Keratinocyte (primary cell): ENCODE measurements around the gene VAT1.

ENCODE experiments used
- EZH2 ChIP-seq: IDR thresholded peaks from one replicate; pipeline ENCODE4 v1.6.1; 2012; ENCODE audit warnings: inconsistent platforms, mild to moderate bottlenecking, low read length, moderate library complexity
- TF ChIP-seq, protein P1 (sequence below), 3 experiments: IDR thresholded peaks in 1 of 3; conservative IDR thresholded peaks in 1 of 3; optimal IDR thresholded peaks in 1 of 3; 2 replicates in 2 of 3; 3 replicates in 1 of 3; pipeline versions ENCODE3 to v1.5.1; 2011; ENCODE audit warnings: low read length in 3 of 3, mild to moderate bottlenecking in 3 of 3, moderate library complexity in 2 of 3, control low read depth in 1 of 3, inconsistent platforms in 1 of 3; ENCODE audit not compliant: insufficient read depth in 2 of 3; ENCODE audit errors: extremely low read depth in 1 of 3

DNA sequence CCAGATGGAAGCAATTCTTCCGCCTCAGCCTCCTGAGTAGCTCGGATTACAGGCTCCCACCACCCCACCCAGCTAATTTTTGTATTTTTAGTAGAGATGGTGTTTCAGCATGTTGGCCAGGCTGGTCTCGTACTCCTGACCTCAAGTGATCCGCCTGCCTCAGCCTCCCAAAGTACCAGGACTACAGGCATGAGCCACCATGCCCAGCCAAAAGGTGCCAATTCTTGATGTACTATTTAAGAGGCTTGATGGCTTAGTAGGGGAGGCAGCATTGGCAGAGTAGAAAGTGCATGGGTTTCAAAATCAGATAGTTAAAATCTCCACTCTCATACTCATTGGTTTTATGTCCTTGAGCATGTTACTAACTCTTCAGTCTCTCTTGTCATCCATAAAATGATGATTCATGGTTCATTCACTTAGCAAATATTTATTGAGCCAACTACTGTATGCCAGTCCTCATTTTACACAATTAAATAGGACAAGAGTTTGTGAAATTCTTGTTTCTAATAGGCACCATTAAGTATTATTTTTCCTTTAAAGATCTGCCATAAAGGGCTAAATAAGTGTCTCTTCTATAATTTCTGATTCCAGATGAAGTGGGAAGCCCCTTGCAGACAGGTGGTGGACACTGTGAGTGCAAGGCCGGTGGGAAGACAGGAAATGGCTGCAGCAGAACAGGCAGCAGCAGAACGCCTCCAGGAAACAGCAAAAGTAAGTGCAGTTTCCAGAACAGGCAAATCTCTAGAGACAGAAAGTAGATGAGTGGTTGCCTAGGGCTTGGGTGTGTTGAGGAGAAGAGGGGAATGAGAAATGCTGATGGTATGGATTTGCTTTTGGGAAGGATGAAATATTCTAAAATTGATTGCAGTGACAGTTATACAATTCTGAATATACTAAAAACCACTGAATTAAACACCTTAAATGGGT, 32.2 kb downstream of the VAT1 start:
- TF ChIP-seq, protein P1, sequence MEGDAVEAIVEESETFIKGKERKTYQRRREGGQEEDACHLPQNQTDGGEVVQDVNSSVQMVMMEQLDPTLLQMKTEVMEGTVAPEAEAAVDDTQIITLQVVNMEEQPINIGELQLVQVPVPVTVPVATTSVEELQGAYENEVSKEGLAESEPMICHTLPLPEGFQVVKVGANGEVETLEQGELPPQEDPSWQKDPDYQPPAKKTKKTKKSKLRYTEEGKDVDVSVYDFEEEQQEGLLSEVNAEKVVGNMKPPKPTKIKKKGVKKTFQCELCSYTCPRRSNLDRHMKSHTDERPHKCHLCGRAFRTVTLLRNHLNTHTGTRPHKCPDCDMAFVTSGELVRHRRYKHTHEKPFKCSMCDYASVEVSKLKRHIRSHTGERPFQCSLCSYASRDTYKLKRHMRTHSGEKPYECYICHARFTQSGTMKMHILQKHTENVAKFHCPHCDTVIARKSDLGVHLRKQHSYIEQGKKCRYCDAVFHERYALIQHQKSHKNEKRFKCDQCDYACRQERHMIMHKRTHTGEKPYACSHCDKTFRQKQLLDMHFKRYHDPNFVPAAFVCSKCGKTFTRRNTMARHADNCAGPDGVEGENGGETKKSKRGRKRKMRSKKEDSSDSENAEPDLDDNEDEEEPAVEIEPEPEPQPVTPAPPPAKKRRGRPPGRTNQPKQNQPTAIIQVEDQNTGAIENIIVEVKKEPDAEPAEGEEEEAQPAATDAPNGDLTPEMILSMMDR (optimal IDR thresholded peaks at IDR 0.05 in 1 of 3, IDR thresholded peaks at IDR 0.05 in 1 of 3, conservative IDR thresholded peaks at IDR 0.05 in 1 of 3; ENCODE audit: extremely low read depth in 1 of 3, insufficient read depth in 2 of 3, low read length in 3 of 3): no peak
- no peak for TF ChIP-seq EZH2
